ENCODE measurements around the gene SFRP2.

Gene SFRP2

DNA sequence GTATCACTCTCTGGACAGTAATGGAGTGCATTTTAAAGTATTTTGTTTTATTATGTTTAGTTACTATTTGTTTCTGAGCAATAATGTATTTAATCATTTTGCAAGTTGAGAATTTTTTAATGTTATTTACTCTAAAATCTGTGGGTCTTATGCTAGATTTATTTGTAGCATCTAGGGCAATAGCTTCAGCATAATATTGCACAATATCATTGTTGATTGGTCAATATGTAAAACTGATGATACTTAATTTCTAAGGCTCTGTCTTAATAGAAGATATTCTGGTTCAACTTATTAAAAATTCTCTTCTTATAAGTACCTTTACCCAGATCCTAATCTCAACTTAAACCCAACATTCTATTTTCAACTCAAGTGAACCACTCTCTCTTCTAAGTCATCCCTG, 11.5 kb downstream of the SFRP2 start:
- no peak for DNase-seq (ENCODE audit: low read depth)
- no peak for TF ChIP-seq CTCF (IDR thresholded peaks at IDR 0.05; ENCODE audit: low read depth, low read length, missing control alignments)
- no peak overlapping the region for H3K4me3 ChIP-seq (ENCODE audit: low read depth, low read length)

- no peak for DNase-seq (ENCODE audit: low read depth)
- H3K4me3 ChIP-seq (ENCODE audit: low read depth, low read length) = no peak overlapping the region
- no peak for TF ChIP-seq CTCF (IDR thresholded peaks at IDR 0.05; ENCODE audit: low read depth, low read length, missing control alignments)
These were observed 12.3 kb downstream of the SFRP2 start for GRCh38 chr4:153776601-153777000.

DNA sequence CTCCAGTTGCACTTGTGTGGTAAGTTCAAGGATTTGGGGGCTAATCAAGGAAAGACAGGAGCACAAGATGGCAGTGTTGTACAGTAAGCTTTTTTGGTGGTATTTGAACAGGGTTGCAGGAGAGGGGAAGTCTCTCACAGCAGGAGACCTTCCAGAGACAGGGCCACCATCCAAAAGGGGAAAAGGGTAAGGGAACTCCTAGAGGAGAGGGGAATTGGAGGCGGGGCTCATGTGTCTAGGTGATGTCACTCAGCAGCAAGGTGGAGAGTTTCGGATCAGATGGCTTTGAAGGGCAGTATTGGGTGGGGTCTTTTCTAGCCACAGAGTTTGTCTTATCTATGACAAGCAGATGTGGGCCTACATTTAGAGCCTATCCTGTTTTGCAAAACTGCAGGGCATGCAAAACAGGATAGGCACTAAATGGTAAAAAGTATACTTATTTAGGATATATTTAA, 15.6 kb downstream of the SFRP2 start:
- DNase-seq (ENCODE audit: low read depth) = no peak
- no peak for TF ChIP-seq CTCF (IDR thresholded peaks at IDR 0.05; ENCODE audit: low read depth, low read length, missing control alignments)
- no peak overlapping the region for H3K4me3 ChIP-seq (ENCODE audit: low read depth, low read length)

DNA sequence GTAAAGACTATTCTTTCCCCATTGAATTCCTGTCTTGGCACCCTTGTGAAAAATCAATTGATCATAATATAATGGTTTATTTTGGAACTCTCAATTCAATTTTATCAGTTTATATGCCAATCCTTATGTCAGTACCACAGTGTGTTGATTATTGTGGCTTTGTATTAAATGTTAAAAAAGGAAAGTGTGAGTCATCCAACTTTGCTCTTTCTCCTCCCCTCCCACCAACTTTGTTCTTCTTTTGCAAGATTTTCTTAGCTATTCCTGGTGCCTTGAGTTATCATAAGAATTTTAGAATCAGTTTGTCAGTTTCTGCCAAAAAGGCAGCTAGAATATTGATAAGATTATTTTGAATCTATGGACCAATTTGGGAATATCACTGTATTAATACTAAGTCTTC, 17.8 kb downstream of the SFRP2 start:
- no peak overlapping the region for H3K4me3 ChIP-seq (ENCODE audit: low read depth, low read length)
- DNase-seq (ENCODE audit: low read depth) = no peak
- no peak for TF ChIP-seq CTCF (IDR thresholded peaks at IDR 0.05; ENCODE audit: low read depth, low read length, missing control alignments)

DNA sequence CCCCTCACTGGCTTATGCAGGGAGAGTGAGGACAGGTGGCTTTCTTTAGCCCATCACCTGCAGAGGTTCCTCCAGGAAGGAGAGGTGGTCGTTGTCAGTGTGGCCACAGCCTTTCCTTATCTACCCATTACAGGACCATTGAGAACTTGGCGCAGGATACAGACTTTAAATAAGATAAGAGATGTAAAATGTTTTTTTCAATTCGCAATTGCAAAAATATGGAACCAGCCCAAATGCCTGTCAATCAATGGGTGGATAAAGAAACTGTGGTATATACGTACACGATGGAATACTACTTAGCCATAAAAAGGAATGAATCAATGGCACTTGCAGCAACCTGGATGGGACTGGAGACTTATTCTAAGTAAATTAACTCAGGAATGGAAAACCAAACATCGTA, 22.1 kb downstream of the SFRP2 start:
- H3K4me3 ChIP-seq (ENCODE audit: low read depth, low read length) = no peak overlapping the region
- no peak for TF ChIP-seq CTCF (IDR thresholded peaks at IDR 0.05; ENCODE audit: low read depth, low read length, missing control alignments)
- DNase-seq (ENCODE audit: low read depth) = no peak

DNA sequence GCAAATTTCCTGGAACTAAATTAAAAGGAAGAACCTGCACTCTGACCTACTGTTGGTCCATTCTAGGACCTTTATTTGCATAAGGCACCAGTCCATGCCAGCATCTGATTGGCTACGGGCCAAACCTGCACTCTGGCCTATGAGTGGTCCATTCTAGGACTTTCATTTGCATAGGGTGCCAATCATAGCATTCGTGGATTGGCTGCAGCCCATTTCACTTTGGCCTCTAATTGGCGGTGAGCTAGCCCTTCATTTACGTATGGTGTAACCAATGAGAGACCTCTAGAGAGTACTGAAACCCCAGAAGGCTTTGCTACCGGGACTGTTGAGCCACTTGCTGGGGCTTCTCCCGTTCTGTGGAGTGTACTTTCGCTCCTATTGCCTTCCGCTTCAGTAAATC, 23.0 kb downstream of the SFRP2 start:
- DNase-seq (ENCODE audit: low read depth) = no peak
- H3K4me3 ChIP-seq (ENCODE audit: low read depth, low read length) = no peak overlapping the region
- no peak for TF ChIP-seq CTCF (IDR thresholded peaks at IDR 0.05; ENCODE audit: low read depth, low read length, missing control alignments)

DNA sequence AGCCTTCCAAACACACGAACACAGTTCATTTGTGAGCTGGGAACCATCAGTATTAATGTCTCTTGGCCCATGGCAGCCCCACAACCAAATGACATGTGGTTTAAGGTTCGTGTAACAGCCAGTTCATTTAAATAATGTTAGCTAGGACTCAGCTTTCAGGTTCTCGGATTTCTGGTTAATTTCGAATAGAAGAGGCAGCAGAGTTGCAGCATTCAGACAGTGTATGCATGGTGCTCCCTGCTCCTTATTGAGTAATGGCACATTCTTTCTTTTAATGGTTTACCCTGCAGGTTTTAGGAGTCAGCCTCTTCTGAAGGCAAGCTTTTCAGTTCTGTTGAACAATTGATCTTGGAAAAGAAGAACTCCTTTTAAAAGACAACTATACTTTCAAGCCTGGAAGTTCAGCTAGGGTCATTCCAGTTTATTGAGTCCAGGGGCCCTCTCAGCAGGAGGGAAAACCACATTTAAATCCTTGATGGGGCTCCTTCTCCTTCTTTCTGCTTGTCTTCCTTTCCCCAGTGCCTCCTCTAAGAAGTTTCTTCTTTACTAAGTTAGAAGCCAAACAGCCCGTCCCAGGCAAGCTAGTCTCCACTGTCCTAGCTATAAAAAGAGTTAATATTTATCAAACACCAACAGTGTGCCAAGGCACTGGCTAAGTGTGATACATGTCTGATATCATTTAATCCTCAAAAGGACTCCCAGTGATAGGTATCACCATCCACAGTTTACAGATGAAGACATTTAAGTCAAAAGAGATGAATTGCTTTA, 24.1 kb downstream of the SFRP2 start:
- DNase-seq (ENCODE audit: low read depth) = no peak
- no peak for TF ChIP-seq CTCF (IDR thresholded peaks at IDR 0.05; ENCODE audit: low read depth, low read length, missing control alignments)
- H3K4me3 ChIP-seq (ENCODE audit: low read depth, low read length) = no peak overlapping the region

Measured in GM12864 (cell line).